ENCODE measurements around the gene FBXO17. TPM values are rescaled to one million over a fixed set of nuclear protein-coding genes. Genes with fewer than 3 reads are reported as not detected.

Gene FBXO17
- total and polyA plus RNA-seq, 2 of the 13 experiments (the other 11 are each of a cell fraction or from before 2014, with no cell fraction given) = 22.1 to 58.7 TPM

- no peak overlapping the region for H3K27ac ChIP-seq (ENCODE audit: extremely low read length, insufficient read depth, low read length)
- no TSS peak for BruUV-seq (replicated peaks)
- H3K9me3 ChIP-seq (ENCODE audit: low read length) = no peaks in the 10 kb centered on the region
- in situ Hi-C loops (cut with HindIII; ENCODE audit: extremely low pct_ligation_motif_present, low pct_unique_long_range_greater_than_20kb) = no loop called here
- H3K36me3 ChIP-seq (replicated peaks in 1 of 2; ENCODE audit: control insufficient read depth in 1 of 2, insufficient read depth in 2 of 2, low read length in 2 of 2) = peaks cover 1 to 3% of the 10 kb centered on the region in 2 experiments; a peak in 2 of 5 replicates
- no peak overlapping the region for H2AFZ ChIP-seq (ENCODE audit: low read length)
- H3K27me3 ChIP-seq (ENCODE audit: control insufficient read depth in 1 of 2, insufficient read depth in 2 of 2, low read length in 2 of 2) = no peaks in the 10 kb centered on the region
- no peak overlapping the region for H3K9ac ChIP-seq (ENCODE audit: insufficient read depth, low read depth, low read length)
- DNase-seq (ENCODE audit: low spot score) (no peak), FAIRE-seq (no peak), ATAC-seq (no peak)
- 96% methylated on average over 2 of the region's 2 CpGs for WGBS (ENCODE audit: low lambda C conversion rate)
- no peaks in the 10 kb centered on the region for H3K79me2 ChIP-seq (ENCODE audit: insufficient read depth, low read length)
- H3K4me2 ChIP-seq (ENCODE audit: low read depth, low read length) = no peak overlapping the region
- no peak overlapping the region for H3K4me3 ChIP-seq (replicated peaks in 1 of 3; ENCODE audit: insufficient read depth in 1 of 3, low read depth in 2 of 3, low read length in 3 of 3)
- H4K20me1 ChIP-seq (ENCODE audit: insufficient read depth, low read length) = no peaks in the 10 kb centered on the region
- H3K4me1 ChIP-seq (ENCODE audit: insufficient read depth, low read length) = peaks cover 48% of the 10 kb centered on the region
- TF ChIP-seq ZNF850 (CRISPR knock-in tag; conservative IDR thresholded peaks at IDR 0.05) = peak; percentile 75; the same call in 1 of the 2 replicates
- TF ChIP-seq RNF2 (conservative IDR thresholded peaks at IDR 0.05; ENCODE audit: low read depth) = no peak
- intact Hi-C loops (cut with micrococcal nuclease; ENCODE audit: unreplicated experiment) = no loop called here
- CTCF ChIA-PET (ENCODE audit: low intra/inter-chr PET ratio, low total read pairs) = no interaction called here
- POLR2A ChIA-PET = interaction anchor here (1.8 kb wide), 1 partner anchor 28 kb away, joined by 6 read pairs; the partner anchor contains the start of genes MRPS12 and SARS2
These were observed 17.2 kb downstream of the FBXO17 start for GRCh38 chr19:38958301-38958700.

DNA sequence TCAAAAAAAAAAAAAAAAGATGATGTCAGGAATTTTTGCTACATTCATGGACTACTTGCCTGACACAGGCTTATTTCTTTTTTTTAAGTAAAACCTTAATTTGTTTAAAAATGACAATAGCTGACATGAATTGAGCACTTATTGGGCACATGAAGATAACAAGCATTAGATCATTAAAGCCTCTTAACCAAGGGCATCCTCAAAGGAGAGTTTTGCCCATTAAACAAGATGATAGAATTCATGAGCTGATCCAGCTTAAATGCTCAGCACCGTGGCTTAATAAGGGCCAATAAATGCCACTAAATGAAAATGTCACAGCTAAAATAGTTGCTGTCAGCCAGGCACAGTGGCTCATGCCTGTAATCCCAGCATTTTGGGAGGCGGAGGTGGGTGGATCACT is 19.3 kb downstream of the FBXO17 start:
- 100% methylated on average over 2 of the region's 2 CpGs for WGBS (ENCODE audit: low lambda C conversion rate)
- Histone ChIP-seq H3K4me2 (ENCODE audit: low read depth, low read length) (no peak overlapping the region), H3K36me3 (replicated peaks in 1 of 2; ENCODE audit: control insufficient read depth in 1 of 2, insufficient read depth in 2 of 2, low read length in 2 of 2) (peaks cover 1 to 3% of the 10 kb centered on the region in 2 experiments; a peak in 2 of 5 replicates), H3K9me3 (ENCODE audit: low read length) (no peaks in the 10 kb centered on the region), H3K4me3 (replicated peaks in 1 of 3; ENCODE audit: insufficient read depth in 1 of 3, low read depth in 2 of 3, low read length in 3 of 3) (no peak overlapping the region), H3K27ac (ENCODE audit: extremely low read length, insufficient read depth, low read length) (no peak overlapping the region), H2AFZ (ENCODE audit: low read length) (no peak overlapping the region), H3K79me2 (ENCODE audit: insufficient read depth, low read length) (no peaks in the 10 kb centered on the region), H3K9ac (ENCODE audit: insufficient read depth, low read depth, low read length) (no peak overlapping the region), H4K20me1 (ENCODE audit: insufficient read depth, low read length) (peaks cover 6% of the 10 kb centered on the region; the same call in 1 of the 2 replicates), H3K4me1 (ENCODE audit: insufficient read depth, low read length) (peaks cover 56% of the 10 kb centered on the region), H3K27me3 (ENCODE audit: control insufficient read depth in 1 of 2, insufficient read depth in 2 of 2, low read length in 2 of 2) (no peaks in the 10 kb centered on the region)
- ChIA-PET CTCF (ENCODE audit: low intra/inter-chr PET ratio, low total read pairs) (no interaction called here), POLR2A (no interaction called here)
- no peak for ATAC-seq
- BruUV-seq (replicated peaks) = no TSS peak
- intact Hi-C loops (cut with micrococcal nuclease; ENCODE audit: unreplicated experiment) = no loop called here
- no peak for DNase-seq (ENCODE audit: low spot score)
- FAIRE-seq = no peak
- in situ Hi-C loops (cut with HindIII; ENCODE audit: extremely low pct_ligation_motif_present, low pct_unique_long_range_greater_than_20kb) = no loop called here
- no peak for TF ChIP-seq ZNF770 (CRISPR knock-in tag; IDR thresholded peaks at IDR 0.05)
- no peak for TF ChIP-seq MAF1 (CRISPR knock-in tag; IDR thresholded peaks at IDR 0.05; ENCODE audit: borderline replicate concordance)
- TF ChIP-seq ZNF558 (CRISPR knock-in tag; IDR thresholded peaks at IDR 0.05; ENCODE audit: borderline replicate concordance) = no peak
- TF ChIP-seq ZNF563 (CRISPR knock-in tag; IDR thresholded peaks at IDR 0.05) = no peak
- TF ChIP-seq SSRP1 (CRISPR knock-in tag; IDR thresholded peaks at IDR 0.05) = no peak
- no peak for TF ChIP-seq SRSF4 (IDR thresholded peaks at IDR 0.05; ENCODE audit: low read depth, low read length, poor library complexity, severe bottlenecking)
- no peak for TF ChIP-seq RBFOX2 (IDR thresholded peaks at IDR 0.05; ENCODE audit: low read depth, low read length)
- TF ChIP-seq ZNF317 (CRISPR knock-in tag; IDR thresholded peaks at IDR 0.05) = no peak
- no peak for TF ChIP-seq NFYC (CRISPR knock-in tag; IDR thresholded peaks at IDR 0.05)
- no peak for TF ChIP-seq POLR2AphosphoS5 (IDR thresholded peaks at IDR 0.05; ENCODE audit: low read depth, low read length)
- TF ChIP-seq ZNF484 (CRISPR knock-in tag; IDR thresholded peaks at IDR 0.05; ENCODE audit: borderline replicate concordance, low read depth) = no peak
- TF ChIP-seq ESRRA (CRISPR knock-in tag; IDR thresholded peaks at IDR 0.05; ENCODE audit: low read depth) = no peak
- TF ChIP-seq, protein P1, sequence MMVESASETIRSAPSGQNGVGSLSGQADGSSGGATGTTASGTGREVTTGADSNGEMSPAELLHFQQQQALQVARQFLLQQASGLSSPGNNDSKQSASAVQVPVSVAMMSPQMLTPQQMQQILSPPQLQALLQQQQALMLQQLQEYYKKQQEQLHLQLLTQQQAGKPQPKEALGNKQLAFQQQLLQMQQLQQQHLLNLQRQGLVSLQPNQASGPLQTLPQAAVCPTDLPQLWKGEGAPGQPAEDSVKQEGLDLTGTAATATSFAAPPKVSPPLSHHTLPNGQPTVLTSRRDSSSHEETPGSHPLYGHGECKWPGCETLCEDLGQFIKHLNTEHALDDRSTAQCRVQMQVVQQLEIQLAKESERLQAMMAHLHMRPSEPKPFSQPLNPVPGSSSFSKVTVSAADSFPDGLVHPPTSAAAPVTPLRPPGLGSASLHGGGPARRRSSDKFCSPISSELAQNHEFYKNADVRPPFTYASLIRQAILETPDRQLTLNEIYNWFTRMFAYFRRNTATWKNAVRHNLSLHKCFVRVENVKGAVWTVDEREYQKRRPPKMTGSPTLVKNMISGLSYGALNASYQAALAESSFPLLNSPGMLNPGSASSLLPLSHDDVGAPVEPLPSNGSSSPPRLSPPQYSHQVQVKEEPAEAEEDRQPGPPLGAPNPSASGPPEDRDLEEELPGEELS (CRISPR knock-in tag; IDR thresholded peaks at IDR 0.05) = no peak
- no peak for TF ChIP-seq ZNF337 (CRISPR knock-in tag; IDR thresholded peaks at IDR 0.05; ENCODE audit: borderline replicate concordance, low read depth)
- no peak for TF ChIP-seq U2AF2 (IDR thresholded peaks at IDR 0.05; ENCODE audit: low read depth, low read length)
